Measurements from ENCODE around the gene IL1B.
A peak's percentile ranks its signal among the peaks of the same experiment; 100 is the strongest.

The IL1B gene

DNA sequence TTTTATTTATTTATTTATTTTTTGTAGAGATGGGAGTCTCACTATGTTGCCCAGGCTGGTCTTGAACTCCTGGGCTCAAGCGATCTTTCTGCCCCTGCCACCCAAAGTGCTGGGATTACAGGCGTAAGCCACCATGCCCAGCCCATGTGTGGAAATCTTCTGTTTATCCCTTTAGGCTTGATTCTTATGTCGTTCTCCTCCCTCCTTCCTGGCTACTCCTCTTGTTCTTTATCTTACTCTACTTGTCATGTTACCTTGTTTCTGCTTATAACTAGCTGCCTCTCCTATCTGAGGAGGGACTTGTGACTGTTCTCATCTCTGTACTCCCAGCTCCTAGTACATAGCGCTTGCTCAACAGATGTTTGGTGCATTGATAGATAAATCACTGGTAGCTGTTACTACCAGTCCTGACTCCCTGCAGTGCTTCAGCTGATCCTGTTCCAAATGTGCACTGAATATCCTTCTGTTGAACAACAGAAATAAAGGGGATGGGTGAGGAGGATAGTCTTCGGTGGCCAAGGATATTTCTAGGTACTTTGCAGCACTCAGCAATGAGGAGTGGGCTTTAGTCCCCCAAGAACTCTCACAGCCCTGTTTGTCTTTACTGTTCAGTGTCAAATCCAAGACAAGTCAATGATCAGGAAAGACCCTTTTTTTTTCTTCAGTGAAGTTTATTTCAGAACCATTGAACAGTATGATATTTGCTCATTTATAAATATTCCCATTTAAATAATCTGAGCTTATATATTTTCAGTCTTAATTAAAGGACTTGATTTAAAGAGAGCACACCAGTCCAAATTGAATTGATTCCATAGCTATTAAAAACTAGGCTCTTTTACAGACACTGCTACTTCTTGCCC is 7.2 kb downstream of the IL1B start:
- DNase-seq, result no peak

DNA sequence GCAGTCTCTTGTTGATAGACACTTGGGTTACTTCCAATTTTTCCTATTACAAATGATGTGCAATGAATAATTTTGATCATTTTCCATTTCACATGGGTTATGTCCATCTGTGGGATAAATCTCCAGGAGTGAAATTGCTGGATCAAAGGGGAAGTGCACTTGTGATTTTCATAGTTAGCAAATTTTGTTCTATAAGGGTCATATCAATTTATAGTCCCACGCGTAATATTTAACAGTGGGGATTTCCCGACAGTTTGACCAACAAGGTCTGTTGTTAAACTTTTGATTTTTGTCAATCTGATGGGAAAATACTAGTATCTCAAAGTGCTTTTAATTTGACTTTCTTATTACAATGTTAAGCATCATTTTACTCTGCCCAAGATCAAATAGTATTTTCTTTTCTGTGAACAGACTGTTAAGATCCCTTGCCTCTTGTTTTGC is 8.3 kb downstream of the IL1B start:
- DNase-seq, result no peak

DNA sequence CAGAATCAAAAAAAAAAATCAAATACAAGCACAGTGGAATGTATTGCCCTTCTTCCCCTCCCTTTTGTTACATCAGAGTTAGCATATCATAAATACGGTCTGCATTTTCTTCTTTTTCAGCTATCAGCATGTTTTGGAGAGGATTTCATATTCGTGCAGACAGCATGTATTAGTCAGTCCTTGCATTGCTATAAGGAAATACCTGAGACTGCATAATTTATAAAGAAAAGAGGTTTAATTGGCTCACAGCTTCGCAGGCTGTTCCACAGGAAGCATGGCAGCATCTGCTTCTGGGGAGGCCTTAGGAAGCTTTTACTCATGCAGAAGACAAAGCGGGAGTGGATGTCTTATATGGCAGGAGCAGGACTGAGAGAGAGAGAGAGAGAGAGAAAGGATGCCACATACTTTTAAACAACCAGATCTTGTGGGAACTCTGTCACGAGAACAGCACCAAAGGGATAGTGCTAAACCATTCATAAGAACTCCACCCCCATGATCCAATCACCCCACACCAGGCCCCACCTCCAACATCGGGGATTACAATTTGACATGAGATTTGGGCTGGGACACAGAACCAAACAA is 8.9 kb downstream of the IL1B start:
- DNase-seq, result no peak

DNA sequence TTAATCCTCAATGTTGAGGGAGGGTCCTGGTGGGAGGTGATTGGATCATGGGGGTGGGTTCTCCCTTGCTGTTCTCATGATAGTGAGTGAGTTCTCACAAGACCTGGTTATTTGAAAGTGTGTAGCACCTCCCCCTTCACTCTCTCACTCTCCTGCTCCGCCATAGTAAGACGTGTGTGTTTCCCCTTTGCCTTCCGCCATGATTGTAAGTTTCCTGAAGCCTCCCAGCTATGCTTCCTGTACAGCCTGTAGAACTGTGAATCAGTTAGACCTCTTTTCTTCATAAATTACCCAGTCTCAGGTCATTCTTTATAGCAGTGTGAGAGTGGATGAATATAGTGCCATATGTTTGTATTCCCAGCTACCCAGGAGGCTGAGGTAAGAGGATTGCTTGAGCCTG is 9.6 kb downstream of the IL1B start:
- no peak for DNase-seq

DNA sequence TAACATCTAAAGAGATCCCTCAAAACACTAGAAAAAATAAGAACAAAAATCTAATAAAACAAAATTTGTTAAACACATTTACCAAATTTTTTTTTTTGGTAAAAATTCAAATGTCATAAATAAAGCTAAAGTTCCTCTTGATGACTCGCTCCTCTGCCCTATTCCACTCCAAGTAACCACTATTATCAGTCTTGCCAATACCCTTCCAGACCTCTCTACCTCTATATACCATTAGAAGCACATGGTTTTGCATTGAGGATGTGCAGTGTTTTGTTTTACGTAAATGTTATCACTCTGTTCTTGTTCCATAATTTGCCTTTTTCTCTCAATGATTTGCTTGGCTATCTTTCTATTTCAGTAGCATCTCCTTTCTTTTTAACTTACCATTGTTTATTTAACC is 10.9 kb downstream of the IL1B start:
- DNase-seq, result no peak

DNA sequence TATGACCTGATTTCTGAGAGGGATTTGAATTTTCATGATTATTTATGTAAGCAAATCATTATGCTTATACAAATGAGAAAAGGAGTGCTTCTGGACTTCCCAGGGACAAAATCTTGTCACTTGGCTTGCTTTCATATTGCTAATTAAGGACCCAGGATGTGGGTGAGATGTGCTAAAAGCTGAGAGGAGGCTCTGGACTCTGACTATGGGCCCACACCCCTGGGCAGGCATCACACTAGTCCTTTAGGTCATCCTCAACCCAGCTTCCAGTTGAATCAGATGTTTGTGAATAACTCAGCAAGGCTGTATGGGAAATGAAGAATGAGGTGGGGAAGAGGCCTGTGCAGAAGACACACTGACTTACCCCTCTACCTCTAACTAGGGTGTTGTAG is 11.9 kb downstream of the IL1B start:
- no peak for DNase-seq

DNA sequence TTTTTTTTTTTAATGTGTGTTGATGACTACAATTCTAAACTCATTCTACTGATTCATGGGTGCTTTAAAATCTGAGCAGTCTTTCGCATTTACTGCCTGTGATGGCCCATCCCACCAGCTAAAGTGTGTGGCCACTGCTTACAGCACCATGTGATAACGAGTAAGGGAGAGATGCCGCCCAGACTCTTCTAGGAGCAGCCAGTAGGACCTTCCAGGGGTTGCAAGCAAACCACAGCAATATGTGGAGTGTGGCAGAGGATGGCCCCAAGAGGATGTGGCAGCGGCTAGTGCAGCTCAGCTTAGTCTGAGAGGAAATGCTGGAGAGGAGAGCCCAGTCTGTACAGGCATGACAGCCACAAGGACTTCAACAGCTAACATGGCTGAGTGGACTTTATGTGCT is 14.9 kb downstream of the IL1B start:
- peak; percentile 56 for DNase-seq

DNA sequence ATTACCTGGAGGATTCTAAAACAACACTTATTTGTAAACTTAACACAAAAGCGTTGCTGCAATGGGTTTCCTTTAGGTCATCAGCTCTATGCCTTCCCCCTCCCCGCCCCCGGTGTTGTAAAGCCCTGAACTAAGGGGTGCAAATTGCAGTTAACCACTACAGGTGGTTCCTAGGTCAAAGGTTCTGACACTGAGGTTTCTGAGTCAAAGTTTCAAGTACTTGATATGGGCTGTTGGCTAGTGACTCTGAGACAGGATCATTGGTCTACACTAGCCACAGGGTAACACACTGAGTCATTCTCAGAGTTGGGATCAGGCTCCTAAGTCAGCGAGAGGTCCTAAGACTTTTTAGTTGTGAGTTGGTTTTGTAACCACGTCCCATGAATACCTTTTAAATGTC is 15.4 kb downstream of the IL1B start:
- peak; percentile 86 for DNase-seq

DNA sequence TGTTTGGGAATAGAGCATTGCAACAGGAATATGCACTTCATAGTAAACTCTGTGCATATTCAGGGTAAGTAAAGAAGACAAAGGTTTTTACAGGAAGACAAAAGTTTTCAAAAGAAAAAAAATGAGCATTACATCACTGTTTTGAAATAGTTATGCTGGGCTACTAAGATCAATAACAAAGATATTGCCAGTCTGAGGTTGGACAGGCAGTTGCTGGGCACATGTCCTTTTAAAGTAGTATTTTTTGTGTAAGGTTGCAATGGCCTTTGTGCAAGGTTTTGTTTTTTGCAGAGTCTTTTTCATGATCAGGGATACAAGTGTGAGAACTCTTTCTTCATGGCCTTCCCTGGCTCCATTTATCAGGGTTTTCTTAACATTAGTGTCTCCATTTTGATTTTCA is 16.2 kb downstream of the IL1B start:
- no peak for DNase-seq

DNA sequence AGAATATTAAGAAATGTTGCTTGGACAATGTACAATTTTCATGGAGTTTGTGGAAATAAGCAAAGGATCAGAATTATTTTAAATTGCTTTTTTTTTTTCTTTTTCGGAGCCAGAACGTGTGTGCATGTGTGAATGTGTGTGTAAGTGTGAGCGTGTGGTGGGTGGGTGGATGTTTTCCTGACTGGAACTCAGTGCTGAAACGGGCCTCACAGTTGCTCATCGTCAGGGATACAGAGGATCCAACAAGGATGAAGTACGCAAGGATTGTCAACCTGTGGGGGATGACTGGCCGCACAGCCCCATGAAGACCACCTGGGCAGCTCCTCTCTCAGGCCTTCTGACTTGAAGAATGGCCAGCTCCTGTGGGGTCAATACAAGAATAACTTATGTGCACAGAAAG is 17.5 kb downstream of the IL1B start:
- no peak for DNase-seq

DNA sequence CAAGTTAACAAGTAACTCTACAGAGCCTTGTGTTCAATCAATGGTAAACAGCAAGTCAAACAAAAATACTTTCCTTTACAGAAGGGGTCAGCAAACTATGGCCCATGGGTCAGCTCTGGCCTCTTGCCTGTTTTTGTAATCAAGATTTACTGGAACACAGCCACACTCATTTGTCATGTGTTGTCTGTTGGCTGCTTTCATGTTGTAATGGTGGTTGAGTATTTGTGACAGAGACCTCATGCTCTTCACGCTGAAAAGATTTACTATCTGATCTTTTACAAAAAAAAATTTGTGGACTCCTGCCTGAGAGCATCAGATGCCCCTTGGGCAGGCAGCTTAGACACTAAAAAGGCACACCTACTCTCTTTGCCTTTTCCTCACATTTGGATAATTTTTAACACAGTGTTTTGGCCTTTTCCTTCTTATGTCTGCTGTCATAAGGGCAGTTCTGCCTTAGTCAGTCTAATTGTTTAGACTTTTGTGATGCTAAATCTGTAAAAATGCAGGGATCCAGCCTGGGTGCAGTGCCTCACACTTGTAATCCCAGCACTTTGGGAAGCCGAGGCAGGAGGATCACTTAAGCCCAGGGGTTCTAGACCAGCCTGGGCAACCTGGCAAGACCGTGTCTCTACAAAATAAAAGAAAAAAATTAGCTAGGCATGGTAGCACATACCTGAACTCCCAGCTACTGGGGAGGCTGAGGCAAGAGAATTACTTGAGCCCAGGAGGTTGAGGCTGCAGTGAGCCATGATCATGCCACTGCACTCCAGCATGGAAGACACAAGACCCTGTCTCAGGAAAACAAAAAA is 18.3 kb downstream of the IL1B start:
- no peak for DNase-seq

DNA sequence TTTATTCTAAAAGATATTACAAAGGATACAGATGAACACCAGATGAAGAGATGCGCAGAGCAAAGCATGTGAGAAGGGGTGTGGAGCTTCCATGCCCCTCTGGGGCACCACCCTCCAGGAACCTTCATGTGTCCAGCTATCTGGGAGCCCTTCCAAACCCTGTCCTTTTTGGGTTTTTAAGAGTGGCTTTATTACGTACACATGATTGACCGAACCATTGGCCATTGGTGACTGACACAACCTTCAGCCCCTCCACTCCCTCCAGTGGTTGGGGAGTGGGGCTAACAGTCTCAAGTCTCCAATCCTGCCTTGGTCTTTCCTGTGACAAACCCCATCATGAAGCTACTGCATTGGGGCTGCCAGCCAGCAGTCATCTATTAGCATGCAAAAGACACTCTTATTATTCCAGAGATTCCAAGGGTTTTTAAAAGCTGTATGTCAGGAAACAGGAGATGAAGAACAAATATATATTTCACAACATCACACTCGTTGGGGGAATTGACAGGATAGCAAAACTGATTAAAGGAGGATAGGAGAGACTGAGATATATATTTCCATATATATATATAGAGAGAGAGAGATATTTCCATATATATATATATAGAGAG is 19.4 kb downstream of the IL1B start:
- DNase-seq, result no peak

DNA sequence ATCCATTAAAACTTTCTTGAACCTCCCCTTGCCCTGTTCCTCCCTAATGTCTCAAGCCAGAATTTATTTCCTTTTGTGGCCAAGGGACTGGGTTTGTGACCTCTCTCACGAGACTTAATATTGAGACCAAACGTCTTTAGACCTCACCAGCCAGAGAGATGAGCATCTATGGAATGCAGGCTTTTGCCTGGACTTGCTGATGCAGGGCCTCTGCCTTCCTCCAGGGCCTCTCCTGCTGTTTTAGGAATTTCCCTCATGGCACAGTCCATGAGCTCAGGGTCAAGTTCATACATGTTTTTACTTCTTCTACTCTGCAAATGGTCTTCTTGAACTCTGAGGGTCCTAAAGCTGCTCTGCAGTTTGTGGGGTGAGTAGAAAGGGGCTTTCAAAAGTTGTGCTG is 22.3 kb downstream of the IL1B start:
- DNase-seq, result no peak

DNA sequence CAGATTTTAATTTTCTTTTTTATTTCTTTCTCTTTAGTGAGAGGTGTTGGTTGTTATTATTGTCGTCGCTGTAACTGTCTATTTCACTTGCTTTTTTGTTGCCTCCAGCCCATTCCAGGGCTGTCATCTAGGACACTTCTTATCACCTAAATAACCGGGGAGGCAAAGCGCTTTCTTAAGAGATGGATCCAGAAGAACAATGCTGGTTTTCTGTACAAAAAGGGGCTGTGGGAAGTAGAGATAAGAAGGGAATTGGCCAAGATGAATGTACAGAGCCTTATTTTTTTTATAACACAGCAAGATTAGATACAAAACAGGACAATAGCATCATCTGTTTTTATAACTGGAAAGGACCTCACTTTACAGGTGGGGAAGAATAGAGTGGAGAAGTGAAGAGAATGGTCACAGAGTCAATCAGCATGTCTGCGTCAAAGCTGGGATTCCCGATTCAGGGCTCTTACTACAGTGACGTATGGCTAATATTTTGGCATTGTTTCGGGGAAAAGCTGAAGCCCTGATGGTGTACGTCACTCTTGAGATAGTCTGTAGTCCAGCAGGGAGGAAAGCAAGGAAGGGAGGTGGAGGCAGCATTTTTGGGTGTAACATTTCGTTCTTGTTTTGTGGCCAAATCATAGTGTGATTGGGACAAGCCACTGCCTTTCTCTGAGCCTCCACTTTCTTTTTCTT is 23.2 kb downstream of the IL1B start:
- no peak for DNase-seq

DNA sequence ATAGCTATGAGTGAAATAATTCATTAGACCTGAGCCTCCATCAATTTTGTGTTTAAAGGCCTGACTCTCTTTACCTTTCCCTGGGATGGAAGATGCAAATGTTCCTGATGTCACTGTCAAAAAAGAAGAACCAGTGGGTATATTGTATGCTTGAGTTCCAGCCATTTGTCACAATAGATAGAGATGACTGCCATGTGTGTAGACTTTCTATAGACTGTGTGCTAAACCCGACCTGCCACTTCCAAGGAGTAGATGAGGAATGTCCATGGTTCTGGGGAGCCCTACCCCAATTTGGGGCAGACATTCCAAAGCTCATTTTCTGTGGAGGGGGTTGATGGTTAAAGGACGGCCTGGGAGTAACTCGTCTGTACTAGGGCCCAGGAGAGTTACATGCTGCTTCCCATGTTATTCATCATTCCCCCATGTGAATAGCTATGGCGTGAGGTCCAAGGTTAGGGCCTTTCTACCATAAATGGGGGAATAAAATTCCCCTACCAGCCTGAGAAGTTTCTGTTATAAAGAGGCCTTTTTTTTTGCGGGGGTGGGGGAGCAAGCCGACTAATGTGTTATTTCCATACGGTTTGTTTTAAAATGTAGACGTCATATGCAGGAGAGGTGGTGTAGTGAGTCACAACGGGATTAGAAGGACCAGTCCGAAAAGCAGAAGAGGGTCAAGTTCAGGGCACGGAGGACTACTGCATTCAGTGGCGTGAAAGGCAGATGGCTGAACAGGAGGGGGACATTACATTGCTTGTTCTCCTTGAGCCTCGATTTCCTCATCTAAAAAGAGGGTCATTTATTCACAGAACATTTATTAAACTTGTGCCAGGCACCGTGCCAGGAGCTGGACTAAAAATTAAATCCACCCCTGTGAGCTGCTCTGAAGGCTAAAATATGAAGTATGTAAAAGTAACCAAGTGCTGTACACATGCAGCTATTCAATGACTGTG is 24.0 kb downstream of the IL1B start:
- no peak for DNase-seq

DNA sequence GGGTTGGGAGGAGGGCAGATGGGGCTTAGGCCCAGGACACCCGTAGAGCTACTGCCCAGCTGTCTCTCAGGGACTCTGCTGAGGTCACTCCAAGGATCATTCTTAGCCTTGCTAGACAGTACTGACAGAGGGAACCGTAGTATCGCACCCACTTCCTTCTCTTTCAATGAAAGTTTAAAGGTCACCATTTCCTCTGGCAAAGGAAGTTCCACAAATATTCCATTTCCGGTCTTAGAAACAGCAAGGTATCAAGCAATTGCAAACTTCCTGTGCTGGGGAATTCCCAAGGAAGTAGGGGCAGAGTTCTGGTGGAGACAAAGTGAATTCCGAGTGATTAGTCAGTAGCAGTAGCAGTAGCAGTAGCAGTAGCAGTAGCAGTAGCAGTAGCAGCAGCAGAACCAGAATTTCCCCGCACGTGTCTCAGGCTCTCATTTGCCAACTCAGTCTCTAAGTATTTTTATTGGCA is 24.7 kb downstream of the IL1B start:
- peak; percentile 44 for DNase-seq

DNA sequence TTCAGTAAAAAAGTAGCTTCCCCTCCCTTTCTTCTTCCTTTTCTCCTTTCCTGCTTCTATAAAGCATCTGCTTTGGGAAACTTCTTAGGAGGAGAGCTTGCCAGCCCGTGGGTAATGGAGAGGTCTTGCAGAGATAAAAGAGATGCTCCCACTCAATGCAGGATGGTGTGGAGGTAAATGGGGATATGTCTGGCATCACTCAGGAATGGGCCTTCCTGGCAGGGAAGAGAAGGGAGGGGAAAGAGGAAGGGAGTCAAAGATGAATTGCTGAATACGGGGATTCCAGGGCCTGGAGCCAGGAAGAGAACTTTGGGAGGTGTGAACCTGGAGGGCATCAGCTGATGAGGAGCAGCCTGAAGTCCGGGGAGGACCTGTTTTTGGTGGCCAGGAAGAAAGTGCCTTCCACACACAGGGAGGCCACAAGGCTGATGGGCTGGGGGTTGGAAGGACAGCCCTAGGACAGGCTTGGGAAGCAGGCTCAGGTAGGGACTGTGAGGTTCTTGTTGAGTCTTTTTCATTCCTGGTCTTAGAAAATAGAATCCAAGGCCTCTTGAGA is 25.2 kb downstream of the IL1B start:
- no peak for DNase-seq

DNA sequence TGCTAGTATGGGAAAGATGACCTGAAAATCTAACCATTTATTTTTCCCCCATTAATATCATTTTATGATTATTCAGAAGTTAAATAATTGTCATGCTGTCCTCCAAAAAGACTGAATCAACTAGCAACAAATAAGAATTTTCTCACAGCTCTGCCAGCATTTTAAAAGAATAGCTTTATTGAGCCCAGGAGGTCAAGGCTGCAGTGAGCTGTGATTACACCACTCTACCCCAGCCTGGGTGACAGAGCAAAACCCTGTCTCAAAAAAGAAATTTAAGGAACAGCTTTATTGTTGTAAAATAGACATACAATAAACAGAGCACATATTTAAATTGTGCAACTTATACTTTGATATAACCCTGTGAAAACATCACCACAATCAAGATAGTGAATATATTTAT is 27.5 kb downstream of the IL1B start:
- no peak for DNase-seq

DNA sequence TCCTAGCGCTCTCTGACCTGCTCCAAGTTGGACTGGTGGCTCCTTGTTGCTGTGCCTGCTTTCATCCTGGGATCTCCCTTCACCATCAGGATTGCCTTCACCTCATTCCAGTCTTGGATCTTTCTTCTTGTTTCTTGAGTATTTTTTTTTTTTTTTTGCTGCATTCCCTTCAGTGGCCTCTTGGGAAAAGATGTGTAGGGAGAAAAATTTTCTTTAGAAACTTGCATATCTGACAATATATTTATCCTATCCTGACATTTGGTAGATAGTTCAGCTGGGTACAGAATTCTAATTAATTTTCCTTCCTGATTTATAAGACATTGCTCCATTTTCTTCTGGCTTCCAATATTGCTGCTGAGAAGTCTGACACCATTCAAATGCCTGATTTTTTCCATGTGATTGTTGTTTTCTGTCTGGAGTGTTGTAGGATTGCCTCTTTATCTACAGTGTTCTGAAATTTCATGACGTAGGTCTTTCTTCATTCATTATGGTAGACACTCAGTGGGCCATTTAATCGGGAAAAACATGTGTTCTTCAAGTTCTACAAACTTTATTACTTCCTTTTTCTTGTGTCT is 29.3 kb downstream of the IL1B start:
- DNase-seq, result no peak

DNA sequence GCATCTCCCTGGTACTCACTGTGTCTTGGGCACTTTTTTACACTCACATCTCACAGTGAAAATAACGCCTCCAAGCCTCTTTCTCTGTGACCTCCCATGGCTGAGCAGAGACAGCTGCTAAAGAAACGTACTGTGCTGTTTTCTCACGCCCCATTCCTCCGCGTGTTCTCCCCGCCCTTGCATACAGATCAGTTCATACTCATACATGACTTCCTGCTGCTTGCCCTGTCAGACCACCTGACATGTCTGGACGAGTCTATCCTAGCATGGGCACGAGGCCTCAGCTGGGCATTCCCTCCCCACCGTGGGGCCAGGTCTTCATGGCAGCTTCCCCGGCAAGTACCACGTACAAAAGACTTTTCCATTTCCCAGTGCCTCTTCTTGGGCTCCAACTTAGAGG is 31.0 kb downstream of the IL1B start:
- DNase-seq, result peak; percentile 33

Data from activated CD4-positive, alpha-beta T cell treated with anti-CD3 and anti-CD28 coated beads, Interleukin-2, Interleukin-6, amounts not matched to agents 100 ng/mL and 50 ng/mL, durations not matched to agents 16 hours and 8 hours (primary cell).